ENCODE data around the gene ZNF436.
A peak's percentile ranks its signal among the peaks of the same experiment; 100 is the strongest.

- TF ChIP-seq CTCF (IDR thresholded peaks at IDR 0.05), result no peak
- TF ChIP-seq POLR2A (IDR thresholded peaks at IDR 0.05), result no peak
- TF ChIP-seq POLR2AphosphoS5 (IDR thresholded peaks at IDR 0.05), result peak; percentile 38 to 76 (median 52)
Measured at GRCh38 chr1:23376890-23377811, 7.5 kb upstream of the ZNF436 start.
